Transverse colon (tissue), 4 donors: ENCODE measurements around the gene ARHGAP1. TPM values are rescaled to one million over a fixed set of nuclear protein-coding genes. Genes with fewer than 3 reads are reported as not detected.

ENCODE experiments used
- DNase-seq: peaks from one replicate; pipeline ENCODE4 v3.0.0-alpha.2; 2019
- H3K27ac ChIP-seq, 4 donors: fragments of 200-600 bp; sonication (generic); 2 replicates each; pipeline ENCODE4 v1.5.1; 2016 to 2018; ENCODE audit warnings: inconsistent platforms in 4 of 4
- H3K27me3 ChIP-seq: fragments of 200-600 bp; sonication (generic); 2 replicates; pipeline ENCODE4 v1.5.1; 2017; ENCODE audit warnings: inconsistent platforms
- H3K36me3 ChIP-seq, 4 donors: fragments of 200-600 bp; sonication (generic); 2 replicates each; pipeline ENCODE4 v1.5.1; 2017 to 2019; ENCODE audit warnings: inconsistent platforms in 4 of 4
- H3K4me1 ChIP-seq, 4 donors: fragments of 200-600 bp; sonication (generic); 2 replicates each; pipeline ENCODE4 v1.5.1; 2017 to 2020; ENCODE audit warnings: inconsistent platforms in 4 of 4
- H3K4me3 ChIP-seq, 4 donors: fragments of 200-600 bp; sonication (generic); 1 replicate in 1 of 4; 2 replicates in 3 of 4; pipeline versions ENCODE4 v1.5.1 to v1.6.1; 2017 to 2019; ENCODE audit warnings: inconsistent platforms in 4 of 4
- H3K9me3 ChIP-seq, 2 donors: fragments of 200-600 bp; sonication (generic); 2 replicates each; pipeline ENCODE4 v1.5.1; 2017 to 2019; ENCODE audit warnings: inconsistent platforms in 2 of 2
- CTCF ChIP-seq, 5 experiments: fragments of 200-600 bp in 3 of 5; fragments of 450-650 bp in 2 of 5; sonication (generic) in 3 of 5; IDR thresholded peaks; 1 replicate in 2 of 5; 2 replicates in 3 of 5; pipeline ENCODE4 v1.5.1; 2016 to 2017; ENCODE audit warnings: antibody characterized with exemption in 5 of 5, inconsistent platforms in 3 of 5, mild to moderate bottlenecking in 2 of 5, moderate library complexity in 1 of 5
- EP300 ChIP-seq: sonication (generic); formaldehyde crosslinking; IDR thresholded peaks from one replicate; pipeline ENCODE4 v1.6.1; 2017; ENCODE audit warnings: antibody characterized with exemption, low read depth
- POLR2A ChIP-seq: fragments of 450-650 bp; IDR thresholded peaks from one replicate; pipeline ENCODE4 v1.6.1; 2016; ENCODE audit warnings: antibody characterized with exemption, mild to moderate bottlenecking, moderate library complexity
- POLR2AphosphoS5 ChIP-seq, 3 donors: sonication (generic); formaldehyde crosslinking; IDR thresholded peaks; one replicate each; pipeline ENCODE4 v1.6.1; 2016; ENCODE audit warnings: antibody characterized with exemption in 3 of 3
- WGBS, 2 donors: methylation state at CpG; one replicate each; pipeline ENCODE4 v1.1.5; 2018; ENCODE audit warnings: low coverage in 1 of 2; 5-methylcytosine and 5-hydroxymethylcytosine counted together
- in situ Hi-C, 4 donors: fragments of 200-750 bp; cut with MboI; loops; one replicate each; pipeline versions ENCODE4 v1.15.0 to v1.15.1; 2017; ENCODE audit warnings: low sequenced_read_pairs in 3 of 4, low pct_ligation_motif_present in 1 of 4, low pct_unique_long_range_greater_than_20kb in 1 of 4
- intact Hi-C: fragments of 100-400 bp; cut with DNase I; formaldehyde crosslinking; loops from one replicate; pipeline ENCODE4 v1.15.1; 2023; ENCODE audit warnings: low total_unique reads
- total RNA-seq, 4 donors: library from RNA; depleted of rRNA; stranded (reverse); fragments of >200 nt; gene quantifications; one replicate each; pipeline ENCODE4 v1.1.0, GENCODE V29; 2016

Gene ARHGAP1
- total RNA-seq, 4 donors from 2014 or later, result 48.6 to 69.5 (median 50.9) TPM

- WGBS, 2 donors, result 83 to 100% methylated on average over 1 to 7 of the region's 7 CpGs
- DNase-seq, result no peak
- intact Hi-C loops, result no loop called here
- Histone ChIP-seq H3K36me3 (peaks cover 0 to 41% (median 20%) of the 10 kb centered on the region in 4 donors), H3K27ac (peak overlapping the region; percentile 72 to 87 (median 84)), H3K4me3 (no peak overlapping the region), H3K9me3 (no peaks in the 10 kb centered on the region), H3K4me1 (peaks cover 21 to 31% (median 25%) of the 10 kb centered on the region in 4 donors), H3K27me3 (no peaks in the 10 kb centered on the region)
- in situ Hi-C loops, result no loop called here
- TF ChIP-seq EP300 (no peak), POLR2A (no peak), POLR2AphosphoS5 (IDR thresholded peaks at IDR 0.05) (no peak), CTCF (IDR thresholded peaks at IDR 0.05) (no peak)
These were observed 24.5 kb downstream of the ARHGAP1 start for GRCh38 chr11:46675949-46676348.

- H3K36me3 ChIP-seq, result peaks cover 0 to 39% (median 18%) of the 10 kb centered on the region in 4 donors
- H3K4me3 ChIP-seq, result no peak overlapping the region
- H3K27me3 ChIP-seq, result no peaks in the 10 kb centered on the region
- peaks cover 21 to 31% (median 25%) of the 10 kb centered on the region in 4 donors for H3K4me1 ChIP-seq
- in situ Hi-C loops (no loop called here), intact Hi-C loops (no loop called here)
- H3K27ac ChIP-seq, result peak overlapping the region; percentile 72 to 87 (median 84)
- peak; percentile 68 for DNase-seq
- H3K9me3 ChIP-seq, result no peaks in the 10 kb centered on the region
- peak in 1 of 3 donors; percentile 19 for TF ChIP-seq POLR2AphosphoS5 (IDR thresholded peaks at IDR 0.05)
- no peak for TF ChIP-seq EP300
- peak in 3 of 5 experiments; percentile 9 to 57 (median 50) for TF ChIP-seq CTCF (IDR thresholded peaks at IDR 0.05)
- TF ChIP-seq POLR2A, result no peak
- WGBS, 2 donors, result 0 to 28% methylated on average over 1 to 4 of the region's 4 CpGs
These were observed 25.0 kb downstream of the ARHGAP1 start for GRCh38 chr11:46675288-46675851.

- in situ Hi-C loops, result no loop called here
- peaks cover 0 to 37% (median 16%) of the 10 kb centered on the region in 4 donors for H3K36me3 ChIP-seq
- DNase-seq, result peak; percentile 54
These were observed 25.7 kb downstream of the ARHGAP1 start for GRCh38 chr11:46674463-46675287.

GRCh38 chr11:46673713-46674462 is 26.5 kb downstream of the ARHGAP1 start:
- intact Hi-C loops (no loop called here), in situ Hi-C loops (no loop called here)
- peaks cover 21 to 31% (median 25%) of the 10 kb centered on the region in 4 donors for H3K4me1 ChIP-seq
- H3K36me3 ChIP-seq, result peaks cover 0 to 36% (median 16%) of the 10 kb centered on the region in 4 donors
- DNase-seq, result no peak
- no peak for TF ChIP-seq POLR2A
- no peak for TF ChIP-seq CTCF (IDR thresholded peaks at IDR 0.05)
- TF ChIP-seq EP300, result no peak
- 70% methylated on average over 2 to 6 of the region's 6 CpGs for WGBS, 2 donors
- H3K9me3 ChIP-seq, result no peaks in the 10 kb centered on the region
- peak overlapping the region; percentile 72 to 87 (median 84) for H3K27ac ChIP-seq
- H3K27me3 ChIP-seq, result no peaks in the 10 kb centered on the region
- H3K4me3 ChIP-seq, result no peak overlapping the region

More at GRCh38 chr11:46674463-46675287, 25.7 kb downstream of the ARHGAP1 start:
- Histone ChIP-seq H3K9me3 (no peaks in the 10 kb centered on the region), H3K27me3 (no peaks in the 10 kb centered on the region), H3K4me3 (no peak overlapping the region), H3K27ac (peak overlapping the region; percentile 72 to 87 (median 84)), H3K4me1 (peaks cover 21 to 31% (median 25%) of the 10 kb centered on the region in 4 donors)
- intact Hi-C loops, result no loop called here
- TF ChIP-seq EP300, result no peak
- peak in 2 of 3 donors; percentile 5 for TF ChIP-seq POLR2AphosphoS5 (IDR thresholded peaks at IDR 0.05)
- WGBS, 2 donors, result 26 to 33% methylated on average over 1 to 12 of the region's 12 CpGs
